NCI-H748 treated with DMSO at 0.1 percent for 48 hours (cell line): ENCODE results near the gene GRIN1.

Experiments
- DNase-seq: peaks from one replicate; lab custom pipeline; 2025; lab: John Stamatoyannopoulos, UW

The GRIN1 gene

GRCh38 chr9:137138722-137139467, at the start of gene GRIN1:
GRIN1 (plus strand) TSS chr9:137139154; CDS start chr9:137139487, 333 bp downstream.
- no peak for DNase-seq

- DNase-seq, result no peak
These were observed 49.6 kb upstream of the GRIN1 start for GRCh38 chr9:137089232-137089947.

- no peak for DNase-seq
These were observed 43.1 kb upstream of the GRIN1 start for GRCh38 chr9:137095664-137096517.

GRCh38 chr9:137096785-137097546, 42.0 kb upstream of the GRIN1 start:
- DNase-seq, result no peak

GRCh38 chr9:137097761-137098462, 41.0 kb upstream of the GRIN1 start:
- DNase-seq, result no peak

- DNase-seq, result no peak
These were observed 39.7 kb upstream of the GRIN1 start for GRCh38 chr9:137099231-137099630.

- DNase-seq, result no peak
These were observed 35.6 kb upstream of the GRIN1 start for GRCh38 chr9:137103206-137103999.

- DNase-seq, result no peak
These were observed 32.9 kb upstream of the GRIN1 start for GRCh38 chr9:137105814-137106661.

- no peak for DNase-seq
These were observed 32.2 kb upstream of the GRIN1 start for GRCh38 chr9:137106662-137107250.

- no peak for DNase-seq
These were observed 31.5 kb upstream of the GRIN1 start for GRCh38 chr9:137107312-137107921.

- no peak for DNase-seq
These were observed 31.0 kb upstream of the GRIN1 start for GRCh38 chr9:137107982-137108381.

GRCh38 chr9:137108608-137109249, 30.2 kb upstream of the GRIN1 start:
- DNase-seq, result no peak

GRCh38 chr9:137109250-137110146, 29.5 kb upstream of the GRIN1 start:
- no peak for DNase-seq

GRCh38 chr9:137110147-137110910, 28.6 kb upstream of the GRIN1 start:
- DNase-seq, result no peak

- DNase-seq, result no peak
These were observed 27.8 kb upstream of the GRIN1 start for GRCh38 chr9:137110911-137111787.
